Osteocyte (in vitro differentiated cells): ENCODE data around the gene PRDM16. TPM values are rescaled to one million over a fixed set of nuclear protein-coding genes. Genes with fewer than 3 reads are reported as not detected.

Source experiments
- DNase-seq: peaks from one replicate; pipeline ENCODE4 v3.0.0; 2021; ENCODE audit warnings: mixed read lengths; ENCODE audit not compliant: unreplicated experiment; ENCODE audit errors: extremely low spot score
- H3K27ac Mint-ChIP-seq: one replicate; pipeline ENCODE4 v1.8.0; 2021; ENCODE audit warnings: mild to moderate bottlenecking, mixed read lengths; ENCODE audit not compliant: unreplicated experiment
- H3K27me3 Mint-ChIP-seq: one replicate; pipeline ENCODE4 v1.8.0; 2021; ENCODE audit warnings: mixed read lengths; ENCODE audit not compliant: unreplicated experiment
- H3K36me3 Mint-ChIP-seq: one replicate; pipeline ENCODE4 v1.8.0; 2021; ENCODE audit warnings: mixed read lengths; ENCODE audit not compliant: unreplicated experiment
- H3K4me1 Mint-ChIP-seq: one replicate; pipeline ENCODE4 v1.8.0; 2021; ENCODE audit warnings: mixed read lengths; ENCODE audit not compliant: unreplicated experiment
- H3K4me3 Mint-ChIP-seq: one replicate; pipeline ENCODE4 v1.8.0; 2021; ENCODE audit warnings: mild to moderate bottlenecking, moderate library complexity, mixed read lengths; ENCODE audit not compliant: unreplicated experiment
- H3K9me3 Mint-ChIP-seq: one replicate; pipeline ENCODE4 v1.8.0; 2021; ENCODE audit warnings: mixed read lengths; ENCODE audit not compliant: unreplicated experiment
- total RNA-seq: library from RNA; stranded (reverse); gene quantifications from 2 replicates; pipeline ENCODE4 v1.2.1, GENCODE V29; 2021
- TF ChIP-seq, protein P1 (sequence below): fragments of 200-600 bp; sonication (generic); IDR thresholded peaks from 2 replicates; pipeline ENCODE4 v1.5.0; 2021; ENCODE audit warnings: antibody characterized with exemption, mild to moderate bottlenecking, moderate library complexity

Gene PRDM16
- total RNA-seq, 1 donor from 2014 or later: 7.1 TPM

DNA sequence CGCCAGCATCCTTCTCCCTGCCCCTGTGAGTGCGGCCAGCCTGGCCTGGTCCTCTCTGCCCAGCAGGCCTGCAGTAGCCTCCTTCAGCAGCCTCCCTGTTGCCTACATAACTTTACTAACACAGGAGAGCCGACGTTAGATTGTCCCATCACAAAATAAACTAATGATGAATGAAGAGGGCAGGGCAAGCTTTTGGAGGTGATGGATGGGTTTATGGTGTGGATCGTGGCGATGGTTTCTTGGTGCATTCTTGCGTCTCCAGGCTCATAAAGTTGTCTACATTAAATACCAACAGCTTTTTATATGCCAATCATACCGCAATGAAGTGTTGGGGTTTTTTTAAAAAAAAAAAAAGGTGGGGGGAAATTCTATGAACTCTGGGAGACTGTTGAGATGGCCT, 164.5 kb downstream of the PRDM16 start:
- Mint-ChIP-seq H3K36me3 (no peaks in the 10 kb centered on the region), H3K27ac (no peak overlapping the region)

DNA sequence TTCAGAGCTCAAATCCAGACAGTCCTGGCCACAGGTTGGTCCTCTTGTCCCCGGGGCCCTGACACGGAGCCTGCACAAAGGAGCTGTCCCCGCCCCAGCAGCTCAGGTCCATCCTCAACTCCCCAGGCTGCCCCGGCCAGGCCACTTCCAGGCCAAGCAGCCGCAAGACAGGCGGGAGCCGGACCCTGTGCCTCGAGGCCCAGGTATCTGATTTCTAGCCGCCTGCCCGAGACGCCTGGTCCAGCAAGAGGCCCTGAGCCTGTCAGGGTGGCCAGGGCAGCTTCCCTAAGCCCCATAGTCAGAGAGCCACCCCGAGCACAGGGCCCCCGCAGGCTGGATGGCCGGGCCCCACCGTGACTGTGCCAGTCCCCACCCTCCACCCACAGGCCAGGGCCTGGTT, 165.3 kb downstream of the PRDM16 start:
- H3K4me3 Mint-ChIP-seq: no peak overlapping the region
- no peaks in the 10 kb centered on the region for H3K36me3 Mint-ChIP-seq
- TF ChIP-seq, protein P1, sequence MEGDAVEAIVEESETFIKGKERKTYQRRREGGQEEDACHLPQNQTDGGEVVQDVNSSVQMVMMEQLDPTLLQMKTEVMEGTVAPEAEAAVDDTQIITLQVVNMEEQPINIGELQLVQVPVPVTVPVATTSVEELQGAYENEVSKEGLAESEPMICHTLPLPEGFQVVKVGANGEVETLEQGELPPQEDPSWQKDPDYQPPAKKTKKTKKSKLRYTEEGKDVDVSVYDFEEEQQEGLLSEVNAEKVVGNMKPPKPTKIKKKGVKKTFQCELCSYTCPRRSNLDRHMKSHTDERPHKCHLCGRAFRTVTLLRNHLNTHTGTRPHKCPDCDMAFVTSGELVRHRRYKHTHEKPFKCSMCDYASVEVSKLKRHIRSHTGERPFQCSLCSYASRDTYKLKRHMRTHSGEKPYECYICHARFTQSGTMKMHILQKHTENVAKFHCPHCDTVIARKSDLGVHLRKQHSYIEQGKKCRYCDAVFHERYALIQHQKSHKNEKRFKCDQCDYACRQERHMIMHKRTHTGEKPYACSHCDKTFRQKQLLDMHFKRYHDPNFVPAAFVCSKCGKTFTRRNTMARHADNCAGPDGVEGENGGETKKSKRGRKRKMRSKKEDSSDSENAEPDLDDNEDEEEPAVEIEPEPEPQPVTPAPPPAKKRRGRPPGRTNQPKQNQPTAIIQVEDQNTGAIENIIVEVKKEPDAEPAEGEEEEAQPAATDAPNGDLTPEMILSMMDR: no peak
- no peaks in the 10 kb centered on the region for H3K4me1 Mint-ChIP-seq
- no peaks in the 10 kb centered on the region for H3K9me3 Mint-ChIP-seq
- no peak for DNase-seq
- peaks cover 3% of the 10 kb centered on the region for H3K27me3 Mint-ChIP-seq
- no peak overlapping the region for H3K27ac Mint-ChIP-seq

More for the DNA sequence above, 164.5 kb downstream of the PRDM16 start:
- H3K9me3 Mint-ChIP-seq: no peaks in the 10 kb centered on the region
- peaks cover 6% of the 10 kb centered on the region for H3K27me3 Mint-ChIP-seq
- DNase-seq: no peak
- H3K4me3 Mint-ChIP-seq: no peak overlapping the region
- no peaks in the 10 kb centered on the region for H3K4me1 Mint-ChIP-seq
- TF ChIP-seq, protein P1: no peak

DNA sequence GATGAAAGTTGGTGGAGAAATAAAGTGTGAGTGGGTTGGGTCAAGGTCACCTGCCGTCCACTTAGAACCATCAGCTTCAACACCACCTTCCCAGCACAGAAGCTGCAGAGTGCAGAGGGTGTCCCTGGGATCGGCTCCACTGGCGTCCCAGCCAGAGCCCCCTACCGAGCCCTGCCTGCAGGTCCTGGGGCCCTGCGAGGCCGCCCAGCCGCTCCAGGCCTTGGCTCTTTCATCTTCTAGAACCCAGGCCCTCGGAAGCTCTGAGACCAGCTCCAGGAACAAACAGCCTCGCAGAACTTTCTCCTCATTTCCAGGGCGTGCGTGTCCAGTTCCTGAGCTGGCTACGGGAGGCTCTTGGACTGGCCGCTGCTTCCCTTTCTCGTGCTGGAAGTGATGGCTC, 166.0 kb downstream of the PRDM16 start:
- peaks cover 3% of the 10 kb centered on the region for H3K27me3 Mint-ChIP-seq

DNA sequence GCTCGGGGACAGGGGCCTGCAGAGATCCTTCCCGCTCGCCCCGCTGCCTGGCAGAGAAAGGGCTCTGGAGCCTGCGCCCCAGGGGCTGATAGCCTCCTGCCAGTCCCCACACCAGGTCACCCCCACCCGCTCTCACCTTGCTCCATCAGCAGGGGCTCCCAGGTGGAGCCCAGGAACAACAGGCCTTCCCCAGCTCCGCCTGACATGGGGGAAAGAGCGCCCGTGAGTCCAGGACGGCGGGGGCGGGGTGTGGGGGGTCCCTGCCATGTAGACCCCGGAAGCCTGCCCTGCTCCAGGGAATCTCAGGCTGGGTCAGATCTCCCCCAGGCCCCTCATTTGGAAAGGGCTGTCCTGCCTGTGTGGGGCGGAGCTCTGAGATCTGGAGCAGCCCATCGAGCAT, 166.5 kb downstream of the PRDM16 start:
- no peak for DNase-seq
- no peak overlapping the region for H3K27ac Mint-ChIP-seq
- no peak overlapping the region for H3K4me3 Mint-ChIP-seq
- TF ChIP-seq, protein P1: no peak
- H3K4me1 Mint-ChIP-seq: no peaks in the 10 kb centered on the region
- no peaks in the 10 kb centered on the region for H3K36me3 Mint-ChIP-seq
- peaks cover 3% of the 10 kb centered on the region for H3K27me3 Mint-ChIP-seq
- no peaks in the 10 kb centered on the region for H3K9me3 Mint-ChIP-seq

More for the DNA sequence above, 166.0 kb downstream of the PRDM16 start:
- no peaks in the 10 kb centered on the region for H3K36me3 Mint-ChIP-seq
- no peaks in the 10 kb centered on the region for H3K4me1 Mint-ChIP-seq
- TF ChIP-seq, protein P1: no peak
- no peak overlapping the region for H3K27ac Mint-ChIP-seq
- H3K9me3 Mint-ChIP-seq: no peaks in the 10 kb centered on the region
- no peak for DNase-seq
- H3K4me3 Mint-ChIP-seq: no peak overlapping the region

DNA sequence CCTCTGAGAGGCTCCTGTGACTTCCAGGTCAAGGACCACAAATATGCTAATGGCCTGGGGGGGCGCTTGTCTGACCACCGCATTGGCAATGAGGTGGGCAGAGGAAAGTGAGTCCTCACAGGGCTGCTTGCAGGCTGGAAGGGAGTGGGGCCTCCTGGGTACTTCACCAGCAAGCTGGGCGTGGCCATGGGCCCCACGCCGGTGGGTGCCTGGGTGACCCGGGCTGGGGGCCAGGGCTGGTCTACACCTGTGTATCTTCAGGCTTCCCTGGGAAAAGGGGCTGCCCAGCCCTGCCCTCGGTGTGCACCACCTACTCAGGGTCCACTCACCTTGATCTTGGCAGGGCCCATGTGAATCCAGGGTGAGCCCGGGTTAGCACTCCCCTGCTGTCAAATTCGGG, 167.4 kb downstream of the PRDM16 start:
- H3K4me3 Mint-ChIP-seq: no peak overlapping the region
- H3K27me3 Mint-ChIP-seq: peaks cover 3% of the 10 kb centered on the region
- no peak for DNase-seq
- H3K4me1 Mint-ChIP-seq: no peaks in the 10 kb centered on the region
- H3K36me3 Mint-ChIP-seq: no peaks in the 10 kb centered on the region
- TF ChIP-seq, protein P1: no peak
- H3K27ac Mint-ChIP-seq: no peak overlapping the region
- H3K9me3 Mint-ChIP-seq: no peaks in the 10 kb centered on the region
